Urinary bladder (tissue), 4 donors: ENCODE data around the gene PALD1. TPM values are rescaled to one million over a fixed set of nuclear protein-coding genes. Genes with fewer than 3 reads are reported as not detected.

Experiments
- DNase-seq: peaks from one replicate; pipeline ENCODE4 v3.0.0-alpha.2; 2015; ENCODE audit errors: extremely low spot score
- H3K27ac ChIP-seq: one replicate; pipeline ENCODE4 v1.5.1; 2013; ENCODE audit warnings: low read depth, mild to moderate bottlenecking, moderate library complexity
- H3K36me3 ChIP-seq: one replicate; pipeline ENCODE4 v1.6.1; 2013; ENCODE audit warnings: mild to moderate bottlenecking, moderate library complexity; ENCODE audit not compliant: insufficient read depth
- H3K4me1 ChIP-seq: one replicate; pipeline ENCODE4 v1.6.1; 2013; ENCODE audit warnings: mild to moderate bottlenecking, moderate library complexity; ENCODE audit not compliant: insufficient read depth
- H3K4me3 ChIP-seq: one replicate; pipeline ENCODE4 v1.5.1; 2013; ENCODE audit warnings: low read depth, low read length
- WGBS: extraction: QIAGEN DNeasy Blood & Tissue Kit; methylation state at CpG from one replicate; pipeline ENCODE4 v1.1.7; 2013; 5-methylcytosine and 5-hydroxymethylcytosine counted together
- polyA plus RNA-seq: library from polyadenylated mRNA; stranded (reverse); fragments of 200-250 nt; gene quantifications from one replicate; pipeline ENCODE4 v1.2.3, GENCODE V29; 2013
- total RNA-seq: library from RNA; depleted of rRNA; stranded (reverse); fragments of >200 nt; gene quantifications from one replicate; pipeline ENCODE4 v1.2.3, GENCODE V29; 2014
- donor health status: healthy with polysubstance abuse.
- donor health status: healthy.

PALD1 gene
- total and polyA plus RNA-seq, 2 donors: 5.7 to 10.2 TPM

GRCh38 chr10:70497120-70497545, 18.6 kb downstream of the PALD1 start:
- no peak for DNase-seq
- no peak overlapping the region for H3K27ac ChIP-seq
- H3K4me1 ChIP-seq: no peaks in the 10 kb centered on the region
- 93% methylated on average over 13 of the region's 13 CpGs for WGBS
- H3K36me3 ChIP-seq: no peaks in the 10 kb centered on the region
- no peak overlapping the region for H3K4me3 ChIP-seq

- Histone ChIP-seq H3K27ac (no peak overlapping the region), H3K4me3 (no peak overlapping the region), H3K36me3 (no peaks in the 10 kb centered on the region), H3K4me1 (no peaks in the 10 kb centered on the region)
- 71% methylated on average over 10 of the region's 10 CpGs for WGBS
- no peak for DNase-seq
These were observed 20.6 kb downstream of the PALD1 start for GRCh38 chr10:70498970-70499835.

- no peak for DNase-seq
- no peaks in the 10 kb centered on the region for H3K36me3 ChIP-seq
- no peaks in the 10 kb centered on the region for H3K4me1 ChIP-seq
- H3K27ac ChIP-seq: no peak overlapping the region
- no peak overlapping the region for H3K4me3 ChIP-seq
- 85% methylated on average over 4 of the region's 4 CpGs for WGBS
These were observed 21.2 kb downstream of the PALD1 start for GRCh38 chr10:70499836-70500167.

- no peaks in the 10 kb centered on the region for H3K36me3 ChIP-seq
- 68% methylated on average over 9 of the region's 9 CpGs for WGBS
- DNase-seq: no peak
- no peak overlapping the region for H3K4me3 ChIP-seq
- H3K4me1 ChIP-seq: no peaks in the 10 kb centered on the region
- no peak overlapping the region for H3K27ac ChIP-seq
These were observed 21.8 kb downstream of the PALD1 start for GRCh38 chr10:70500368-70500767.

GRCh38 chr10:70500812-70501301, 22.3 kb downstream of the PALD1 start:
- Histone ChIP-seq H3K27ac (no peak overlapping the region), H3K36me3 (no peaks in the 10 kb centered on the region), H3K4me3 (no peak overlapping the region), H3K4me1 (no peaks in the 10 kb centered on the region)
- no peak for DNase-seq
- 57% methylated on average over 4 of the region's 4 CpGs for WGBS

GRCh38 chr10:70502406-70502805, 23.8 kb downstream of the PALD1 start:
- WGBS: 94% methylated on average over 3 of the region's 3 CpGs
- Histone ChIP-seq H3K36me3 (no peaks in the 10 kb centered on the region), H3K27ac (no peak overlapping the region), H3K4me1 (no peaks in the 10 kb centered on the region), H3K4me3 (no peak overlapping the region)
- no peak for DNase-seq

GRCh38 chr10:70503776-70504175, 25.2 kb downstream of the PALD1 start:
- H3K27ac ChIP-seq: no peak overlapping the region
- WGBS: 60% methylated on average over 7 of the region's 7 CpGs
- no peak overlapping the region for H3K4me3 ChIP-seq
- no peaks in the 10 kb centered on the region for H3K36me3 ChIP-seq
- DNase-seq: no peak
- H3K4me1 ChIP-seq: no peaks in the 10 kb centered on the region

GRCh38 chr10:70504521-70505358, 26.2 kb downstream of the PALD1 start:
- H3K4me3 ChIP-seq: no peak overlapping the region
- no peaks in the 10 kb centered on the region for H3K4me1 ChIP-seq
- H3K27ac ChIP-seq: no peak overlapping the region
- no peaks in the 10 kb centered on the region for H3K36me3 ChIP-seq
- 82% methylated on average over 12 of the region's 12 CpGs for WGBS
- DNase-seq: no peak

GRCh38 chr10:70505908-70506307, 27.3 kb downstream of the PALD1 start:
- Histone ChIP-seq H3K4me3 (no peak overlapping the region), H3K27ac (no peak overlapping the region), H3K4me1 (no peaks in the 10 kb centered on the region), H3K36me3 (no peaks in the 10 kb centered on the region)
- no peak for DNase-seq
- 97% methylated on average over 9 of the region's 9 CpGs for WGBS

GRCh38 chr10:70507966-70508365, 29.4 kb downstream of the PALD1 start:
- Histone ChIP-seq H3K27ac (no peak overlapping the region), H3K4me1 (peaks cover 4% of the 10 kb centered on the region), H3K4me3 (no peak overlapping the region), H3K36me3 (no peaks in the 10 kb centered on the region)
- DNase-seq: no peak
- WGBS: 74% methylated on average over 6 of the region's 6 CpGs

- Histone ChIP-seq H3K36me3 (no peaks in the 10 kb centered on the region), H3K27ac (peak overlapping the region; percentile 25), H3K4me1 (peaks cover 4% of the 10 kb centered on the region), H3K4me3 (no peak overlapping the region)
- WGBS: 25% methylated on average over 14 of the region's 14 CpGs
- DNase-seq: no peak
These were observed 30.6 kb downstream of the PALD1 start for GRCh38 chr10:70508912-70509756.

GRCh38 chr10:70509757-70510147, 31.2 kb downstream of the PALD1 start:
- 83% methylated on average over 7 of the region's 7 CpGs for WGBS
- H3K4me3 ChIP-seq: no peak overlapping the region
- no peaks in the 10 kb centered on the region for H3K36me3 ChIP-seq
- DNase-seq: no peak
- peaks cover 4% of the 10 kb centered on the region for H3K4me1 ChIP-seq
- H3K27ac ChIP-seq: no peak overlapping the region

- Histone ChIP-seq H3K27ac (no peak overlapping the region), H3K4me3 (no peak overlapping the region), H3K4me1 (peaks cover 4% of the 10 kb centered on the region), H3K36me3 (no peaks in the 10 kb centered on the region)
- WGBS: 88% methylated on average over 4 of the region's 4 CpGs
- no peak for DNase-seq
These were observed 31.9 kb downstream of the PALD1 start for GRCh38 chr10:70510453-70510852.
